Neural progenitor cell (in vitro differentiated cells): ENCODE results near the gene SLC25A26.

ENCODE experiments used
- CTCF ChIP-seq: fragments of 200-600 bp; sonication (generic); IDR thresholded peaks from 2 replicates; pipeline ENCODE4 v1.5.1; 2017; ENCODE audit warnings: antibody characterized with exemption, mild to moderate bottlenecking
- EZH2 ChIP-seq: fragments of 200-600 bp; sonication (generic); IDR thresholded peaks from 2 replicates; pipeline ENCODE4 v1.6.1; 2017; ENCODE audit warnings: antibody characterized with exemption, mild to moderate bottlenecking, moderate library complexity
- EZH2phosphoT487 ChIP-seq: fragments of 200-600 bp; sonication (generic); IDR thresholded peaks from 2 replicates; pipeline ENCODE4 v1.6.1; 2017; ENCODE audit warnings: antibody characterized with exemption

- TF ChIP-seq CTCF: no peak
- TF ChIP-seq EZH2: no peak
- no peak for TF ChIP-seq EZH2phosphoT487
Observed at GRCh38 chr3:66410976-66411375, 190.2 kb downstream of the SLC25A26 start.
